Esophagus squamous epithelium (tissue), 5 donors: ENCODE measurements around the gene CEP164. TPM values are rescaled to one million over a fixed set of nuclear protein-coding genes. Genes with fewer than 3 reads are reported as not detected.

Experiments
- DNase-seq: peaks from one replicate; lab custom pipeline; 2025; lab: John Stamatoyannopoulos, UW
- H3K27ac ChIP-seq, 4 donors: fragments of 200-600 bp; sonication (generic); one replicate each; pipeline ENCODE4 v1.5.1; 2016 to 2019; ENCODE audit warnings: mild to moderate bottlenecking in 1 of 4
- H3K27me3 ChIP-seq, 4 donors: fragments of 200-600 bp; sonication (generic); 1 replicate in 3 of 4; 2 replicates in 1 of 4; pipeline versions ENCODE4 v1.5.1 to v1.6.0; 2017 to 2021; ENCODE audit warnings: antibody characterized with exemption in 1 of 4
- H3K36me3 ChIP-seq, 3 donors: fragments of 200-600 bp; sonication (generic); one replicate each; pipeline ENCODE4 v1.5.1; 2016 to 2019
- H3K4me1 ChIP-seq, 3 donors: fragments of 200-600 bp; sonication (generic); one replicate each; pipeline ENCODE4 v1.5.1; 2017 to 2019
- H3K4me3 ChIP-seq, 4 donors: fragments of 200-600 bp; sonication (generic); 1 replicate in 3 of 4; 2 replicates in 1 of 4; pipeline ENCODE4 v1.5.1; 2016 to 2019; ENCODE audit warnings: mild to moderate bottlenecking in 2 of 4, moderate library complexity in 1 of 4
- H3K9me3 ChIP-seq, 3 donors: fragments of 200-600 bp; sonication (generic); one replicate each; pipeline ENCODE4 v1.5.1; 2016 to 2019
- POLR2A ChIP-seq, 4 donors: fragments of 450-650 bp; IDR thresholded peaks; one replicate each; pipeline ENCODE4 v1.6.1; 2017; ENCODE audit warnings: antibody characterized with exemption in 4 of 4, mild to moderate bottlenecking in 4 of 4, moderate library complexity in 3 of 4
- WGBS, 2 donors: methylation state at CpG; one replicate each; pipeline ENCODE4 v1.1.5; 2018; 5-methylcytosine and 5-hydroxymethylcytosine counted together
- intact Hi-C: fragments of 100-400 bp; cut with DNase I; formaldehyde crosslinking; loops from one replicate; pipeline ENCODE4 v1.15.0; 2022
- total RNA-seq, 4 donors: library from RNA; depleted of rRNA; stranded (reverse); fragments of >200 nt; gene quantifications; one replicate each; pipeline ENCODE4 v1.1.0, GENCODE V29; 2016
- TF ChIP-seq, protein P1 (sequence below), 6 experiments: fragments of 450-650 bp in 4 of 6; fragments of 200-600 bp in 2 of 6; sonication (generic) in 2 of 6; IDR thresholded peaks; one replicate each; pipeline ENCODE4 v1.5.1; 2016 to 2019; ENCODE audit warnings: antibody characterized with exemption in 6 of 6, mild to moderate bottlenecking in 4 of 6, moderate library complexity in 4 of 6
- donor health status: DM: yes; HTN: yes; CAD: no.

The CEP164 gene
- total RNA-seq, 4 donors from 2014 or later = 7.3 to 20.0 (median 13.0) TPM

DNA sequence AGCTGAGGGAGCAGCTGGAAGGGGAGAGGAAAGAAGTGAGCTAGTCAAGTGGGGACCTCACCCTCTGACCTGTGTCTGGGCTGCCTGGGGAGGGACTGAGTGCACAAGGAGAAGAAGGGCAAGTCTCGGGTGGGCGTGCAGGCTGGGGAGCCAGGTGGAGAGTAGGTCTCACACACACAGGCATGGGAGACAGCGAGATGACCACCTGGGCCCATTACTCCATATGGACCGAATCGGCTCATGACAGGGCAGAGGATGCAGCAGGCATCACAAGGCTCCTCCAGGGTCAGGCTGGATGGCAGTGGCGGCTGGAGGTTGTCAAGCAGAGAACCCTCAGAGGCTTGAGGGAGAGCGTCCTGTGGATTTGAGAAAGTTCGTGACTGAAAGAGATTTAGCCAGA is 63.5 kb downstream of the CEP164 start:
- intact Hi-C loops = no loop called here
- no peaks in the 10 kb centered on the region for H3K27me3 ChIP-seq
- peaks cover 30 to 100% (median 33%) of the 10 kb centered on the region in 3 donors for H3K36me3 ChIP-seq
- no peaks in the 10 kb centered on the region for H3K4me1 ChIP-seq
- H3K27ac ChIP-seq = no peak overlapping the region
- H3K4me3 ChIP-seq = no peak overlapping the region
- no peaks in the 10 kb centered on the region for H3K9me3 ChIP-seq
- WGBS, 2 donors = 91 to 94% methylated on average over 8 of the region's 8 CpGs
- no peak for TF ChIP-seq POLR2A (IDR thresholded peaks at IDR 0.05)
- TF ChIP-seq, protein P1, sequence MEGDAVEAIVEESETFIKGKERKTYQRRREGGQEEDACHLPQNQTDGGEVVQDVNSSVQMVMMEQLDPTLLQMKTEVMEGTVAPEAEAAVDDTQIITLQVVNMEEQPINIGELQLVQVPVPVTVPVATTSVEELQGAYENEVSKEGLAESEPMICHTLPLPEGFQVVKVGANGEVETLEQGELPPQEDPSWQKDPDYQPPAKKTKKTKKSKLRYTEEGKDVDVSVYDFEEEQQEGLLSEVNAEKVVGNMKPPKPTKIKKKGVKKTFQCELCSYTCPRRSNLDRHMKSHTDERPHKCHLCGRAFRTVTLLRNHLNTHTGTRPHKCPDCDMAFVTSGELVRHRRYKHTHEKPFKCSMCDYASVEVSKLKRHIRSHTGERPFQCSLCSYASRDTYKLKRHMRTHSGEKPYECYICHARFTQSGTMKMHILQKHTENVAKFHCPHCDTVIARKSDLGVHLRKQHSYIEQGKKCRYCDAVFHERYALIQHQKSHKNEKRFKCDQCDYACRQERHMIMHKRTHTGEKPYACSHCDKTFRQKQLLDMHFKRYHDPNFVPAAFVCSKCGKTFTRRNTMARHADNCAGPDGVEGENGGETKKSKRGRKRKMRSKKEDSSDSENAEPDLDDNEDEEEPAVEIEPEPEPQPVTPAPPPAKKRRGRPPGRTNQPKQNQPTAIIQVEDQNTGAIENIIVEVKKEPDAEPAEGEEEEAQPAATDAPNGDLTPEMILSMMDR (IDR thresholded peaks at IDR 0.05) = no peak
- no peak for DNase-seq

DNA sequence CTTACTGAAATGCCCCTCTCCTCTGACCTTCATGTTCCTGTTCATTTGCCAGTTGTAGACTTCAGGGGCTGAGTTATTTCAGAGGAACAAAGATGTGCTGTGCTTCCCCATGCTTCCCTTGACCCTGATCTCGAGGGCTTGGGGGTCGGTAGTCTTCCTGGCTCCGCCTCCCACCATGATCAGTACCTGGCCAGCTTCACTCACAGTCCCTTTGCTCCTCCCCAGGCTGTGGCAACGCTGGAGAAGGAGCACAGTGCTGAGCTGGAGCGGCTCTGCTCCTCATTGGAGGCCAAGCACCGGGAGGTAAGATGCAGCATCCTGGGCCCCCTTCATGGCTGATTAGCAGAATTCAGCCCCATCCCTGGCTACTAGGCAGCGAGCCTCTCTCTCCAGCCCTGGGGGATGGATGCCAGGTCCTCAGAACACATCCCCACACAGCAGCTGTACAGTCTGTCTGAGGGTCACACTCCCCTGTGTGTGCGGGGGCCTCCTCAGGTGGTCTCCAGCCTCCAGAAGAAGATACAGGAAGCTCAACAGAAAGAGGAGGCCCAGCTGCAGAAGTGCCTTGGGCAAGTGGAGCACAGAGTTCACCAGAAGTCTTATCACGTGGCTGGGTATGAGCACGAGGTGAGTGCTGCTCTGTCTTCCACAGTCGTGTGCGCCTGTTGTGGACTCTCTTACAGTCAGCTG is 64.5 kb downstream of the CEP164 start:
- Histone ChIP-seq H3K4me1 (no peaks in the 10 kb centered on the region), H3K27ac (no peak overlapping the region), H3K4me3 (no peak overlapping the region), H3K36me3 (peaks cover 38 to 100% (median 43%) of the 10 kb centered on the region in 3 donors), H3K27me3 (no peaks in the 10 kb centered on the region), H3K9me3 (no peaks in the 10 kb centered on the region)
- DNase-seq = no peak
- TF ChIP-seq, protein P1 (IDR thresholded peaks at IDR 0.05) = no peak
- no peak for TF ChIP-seq POLR2A (IDR thresholded peaks at IDR 0.05)
- intact Hi-C loops = no loop called here
- 86 to 93% methylated on average over 7 of the region's 12 CpGs for WGBS, 2 donors

DNA sequence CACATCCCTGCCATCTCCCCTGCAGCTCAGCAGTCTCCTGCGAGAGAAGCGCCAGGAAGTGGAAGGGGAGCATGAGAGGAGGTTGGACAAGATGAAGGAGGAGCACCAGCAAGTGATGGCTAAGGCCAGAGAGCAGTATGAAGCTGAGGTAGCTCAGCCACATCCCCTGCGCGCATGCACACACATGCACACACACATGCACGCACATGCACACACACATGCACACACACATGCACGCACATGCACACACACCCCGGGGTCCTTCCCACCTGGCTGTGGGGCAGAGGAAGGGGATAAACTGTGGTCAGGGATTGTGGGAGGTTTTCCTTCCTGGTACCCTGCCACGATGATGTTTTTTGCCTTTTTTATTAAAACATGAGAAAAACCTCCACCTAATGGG is 65.3 kb downstream of the CEP164 start:
- Histone ChIP-seq H3K9me3 (no peaks in the 10 kb centered on the region), H3K4me3 (no peak overlapping the region), H3K36me3 (peaks cover 36 to 100% (median 44%) of the 10 kb centered on the region in 3 donors), H3K4me1 (no peaks in the 10 kb centered on the region), H3K27ac (no peak overlapping the region), H3K27me3 (no peaks in the 10 kb centered on the region)
- intact Hi-C loops = no loop called here
- no peak for DNase-seq
- 91 to 92% methylated on average over 6 to 8 of the region's 8 CpGs for WGBS, 2 donors
- no peak for TF ChIP-seq POLR2A (IDR thresholded peaks at IDR 0.05)
- TF ChIP-seq, protein P1 (IDR thresholded peaks at IDR 0.05) = no peak

DNA sequence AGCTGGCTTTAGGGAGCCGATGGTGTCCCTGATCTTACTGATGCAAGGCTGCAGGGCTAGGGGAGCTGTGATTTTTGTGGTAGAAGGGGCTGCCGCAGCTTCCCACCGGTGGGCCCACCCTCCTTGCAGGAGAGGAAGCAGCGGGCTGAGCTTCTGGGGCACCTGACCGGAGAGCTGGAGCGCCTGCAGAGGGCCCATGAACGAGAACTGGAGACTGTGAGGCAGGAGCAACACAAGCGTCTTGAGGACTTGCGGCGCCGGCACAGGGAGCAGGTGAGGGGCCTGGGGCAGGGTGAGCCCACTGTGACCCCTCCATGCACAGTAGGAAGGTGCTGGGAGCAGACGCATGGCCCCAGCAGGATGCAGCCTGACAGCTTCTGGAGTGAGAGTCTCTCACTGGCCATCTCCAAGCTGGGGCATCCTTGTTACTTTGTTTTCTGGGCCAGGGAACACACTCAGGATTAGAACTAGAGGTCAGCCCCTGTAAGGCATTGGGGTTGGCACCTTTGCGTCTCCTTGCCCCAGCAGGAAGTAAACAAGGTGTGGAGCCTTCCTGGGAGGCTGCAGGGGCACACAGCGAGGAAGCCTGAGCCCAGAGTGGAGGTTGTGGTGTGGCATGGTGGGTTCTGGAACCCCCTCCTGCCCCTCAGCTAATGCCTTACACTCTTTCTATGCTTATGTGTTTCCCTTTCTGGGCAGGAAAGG is 66.7 kb downstream of the CEP164 start:
- DNase-seq = no peak
- Histone ChIP-seq H3K27ac (no peak overlapping the region), H3K27me3 (no peaks in the 10 kb centered on the region), H3K36me3 (peaks cover 44 to 97% (median 46%) of the 10 kb centered on the region in 3 donors), H3K4me3 (no peak overlapping the region), H3K9me3 (peaks cover 0 to 10% (median 0%) of the 10 kb centered on the region in 3 donors), H3K4me1 (no peaks in the 10 kb centered on the region)
- TF ChIP-seq, protein P1 (IDR thresholded peaks at IDR 0.05) = no peak
- no peak for TF ChIP-seq POLR2A (IDR thresholded peaks at IDR 0.05)
- WGBS, 2 donors = 96 to 100% methylated on average over 3 to 6 of the region's 14 CpGs
- intact Hi-C loops = no loop called here

DNA sequence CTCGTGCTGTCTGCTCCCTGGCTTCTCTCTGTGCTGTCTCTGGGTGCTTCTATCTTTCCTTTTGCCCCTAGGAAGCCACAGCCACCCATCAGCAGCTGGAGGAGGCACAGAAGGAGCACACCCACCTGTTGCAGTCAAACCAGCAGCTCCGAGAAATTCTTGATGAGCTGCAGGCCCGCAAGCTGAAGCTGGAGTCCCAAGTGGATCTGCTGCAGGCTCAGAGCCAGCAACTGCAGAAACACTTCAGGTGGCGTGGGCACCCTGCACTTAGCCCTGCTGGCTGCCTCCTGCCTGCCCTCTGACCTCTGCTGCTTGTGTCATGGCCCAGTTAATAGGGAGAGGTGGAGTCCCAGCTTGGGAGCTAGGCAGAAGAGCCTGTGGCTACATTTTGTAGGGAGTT is 67.8 kb downstream of the CEP164 start:
- Histone ChIP-seq H3K27ac (no peak overlapping the region), H3K4me1 (no peaks in the 10 kb centered on the region), H3K9me3 (peaks cover 0 to 10% (median 0%) of the 10 kb centered on the region in 3 donors), H3K27me3 (no peaks in the 10 kb centered on the region), H3K36me3 (peaks cover 44 to 86% (median 46%) of the 10 kb centered on the region in 3 donors), H3K4me3 (no peak overlapping the region)
- WGBS, 2 donors = 82 to 92% methylated on average over 2 of the region's 4 CpGs
- intact Hi-C loops = no loop called here
- no peak for DNase-seq
- TF ChIP-seq POLR2A (IDR thresholded peaks at IDR 0.05) = no peak
- TF ChIP-seq, protein P1 (IDR thresholded peaks at IDR 0.05) = no peak
